B cell (primary cell): ENCODE results near the gene USE1.

ENCODE experiments used
- EZH2 ChIP-seq: IDR thresholded peaks from 2 replicates; pipeline ENCODE4 v1.6.1; 2012; ENCODE audit warnings: borderline replicate concordance, low read depth, mild to moderate bottlenecking, moderate library complexity, low read length; ENCODE audit not compliant: insufficient read depth, poor library complexity, severe bottlenecking
- TF ChIP-seq, protein P1 (sequence below): fragments of 200-600 bp; IDR thresholded peaks from one replicate; pipeline ENCODE4 v1.8.0; 2022; ENCODE audit warnings: antibody characterized with exemption, mild to moderate bottlenecking

GRCh38 chr19:17259934-17260333 lies 44.8 kb downstream of the USE1 start:
- TF ChIP-seq, protein P1, sequence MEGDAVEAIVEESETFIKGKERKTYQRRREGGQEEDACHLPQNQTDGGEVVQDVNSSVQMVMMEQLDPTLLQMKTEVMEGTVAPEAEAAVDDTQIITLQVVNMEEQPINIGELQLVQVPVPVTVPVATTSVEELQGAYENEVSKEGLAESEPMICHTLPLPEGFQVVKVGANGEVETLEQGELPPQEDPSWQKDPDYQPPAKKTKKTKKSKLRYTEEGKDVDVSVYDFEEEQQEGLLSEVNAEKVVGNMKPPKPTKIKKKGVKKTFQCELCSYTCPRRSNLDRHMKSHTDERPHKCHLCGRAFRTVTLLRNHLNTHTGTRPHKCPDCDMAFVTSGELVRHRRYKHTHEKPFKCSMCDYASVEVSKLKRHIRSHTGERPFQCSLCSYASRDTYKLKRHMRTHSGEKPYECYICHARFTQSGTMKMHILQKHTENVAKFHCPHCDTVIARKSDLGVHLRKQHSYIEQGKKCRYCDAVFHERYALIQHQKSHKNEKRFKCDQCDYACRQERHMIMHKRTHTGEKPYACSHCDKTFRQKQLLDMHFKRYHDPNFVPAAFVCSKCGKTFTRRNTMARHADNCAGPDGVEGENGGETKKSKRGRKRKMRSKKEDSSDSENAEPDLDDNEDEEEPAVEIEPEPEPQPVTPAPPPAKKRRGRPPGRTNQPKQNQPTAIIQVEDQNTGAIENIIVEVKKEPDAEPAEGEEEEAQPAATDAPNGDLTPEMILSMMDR, result no peak
- no peak for TF ChIP-seq EZH2
